Osteocyte (in vitro differentiated cells): ENCODE measurements around the gene CDK4. TPM values are rescaled to one million over a fixed set of nuclear protein-coding genes. Genes with fewer than 3 reads are reported as not detected.

Experiments
- DNase-seq: peaks from one replicate; pipeline ENCODE4 v3.0.0; 2021; ENCODE audit warnings: mixed read lengths; ENCODE audit not compliant: unreplicated experiment; ENCODE audit errors: extremely low spot score
- H3K27ac Mint-ChIP-seq: one replicate; pipeline ENCODE4 v1.8.0; 2021; ENCODE audit warnings: mild to moderate bottlenecking, mixed read lengths; ENCODE audit not compliant: unreplicated experiment
- H3K27me3 Mint-ChIP-seq: one replicate; pipeline ENCODE4 v1.8.0; 2021; ENCODE audit warnings: mixed read lengths; ENCODE audit not compliant: unreplicated experiment
- H3K36me3 Mint-ChIP-seq: one replicate; pipeline ENCODE4 v1.8.0; 2021; ENCODE audit warnings: mixed read lengths; ENCODE audit not compliant: unreplicated experiment
- H3K4me1 Mint-ChIP-seq: one replicate; pipeline ENCODE4 v1.8.0; 2021; ENCODE audit warnings: mixed read lengths; ENCODE audit not compliant: unreplicated experiment
- H3K4me3 Mint-ChIP-seq: one replicate; pipeline ENCODE4 v1.8.0; 2021; ENCODE audit warnings: mild to moderate bottlenecking, moderate library complexity, mixed read lengths; ENCODE audit not compliant: unreplicated experiment
- H3K9me3 Mint-ChIP-seq: one replicate; pipeline ENCODE4 v1.8.0; 2021; ENCODE audit warnings: mixed read lengths; ENCODE audit not compliant: unreplicated experiment
- CTCF ChIP-seq: fragments of 200-600 bp; sonication (generic); IDR thresholded peaks from 2 replicates; pipeline ENCODE4 v1.5.0; 2021; ENCODE audit warnings: antibody characterized with exemption, mild to moderate bottlenecking, moderate library complexity
- total RNA-seq: library from RNA; stranded (reverse); gene quantifications from 2 replicates; pipeline ENCODE4 v1.2.1, GENCODE V29; 2021

CDK4 gene
- total RNA-seq, 1 donor from 2014 or later = 142 TPM

GRCh38 chr12:57772429-57773322, 20.6 kb upstream of the CDK4 start, which contains the start of gene EEF1AKMT3:
TSS of gene EEF1AKMT3 (plus strand) at chr12:57772614. CDS start at chr12:57772725, 111 bp downstream.
- no peaks in the 10 kb centered on the region for H3K27me3 Mint-ChIP-seq
- peaks cover 17% of the 10 kb centered on the region for H3K36me3 Mint-ChIP-seq
- no peak for DNase-seq
- H3K27ac Mint-ChIP-seq = peak within 1 kb of the TSS; percentile 99
- H3K4me1 Mint-ChIP-seq = peaks cover 21% of the 10 kb centered on the region
- no peaks in the 10 kb centered on the region for H3K9me3 Mint-ChIP-seq
- TF ChIP-seq CTCF = no peak
- peak within 1 kb of the TSS; percentile 98 for H3K4me3 Mint-ChIP-seq

- Mint-ChIP-seq H3K36me3 (peaks cover 15% of the 10 kb centered on the region), H3K4me3 (peak within 1 kb of the TSS; percentile 98), H3K4me1 (peaks cover 22% of the 10 kb centered on the region), H3K27me3 (no peaks in the 10 kb centered on the region), H3K27ac (peak within 1 kb of the TSS; percentile 99), H3K9me3 (no peaks in the 10 kb centered on the region)
- DNase-seq = peak; percentile 97
- no peak for TF ChIP-seq CTCF
Observed at GRCh38 chr12:57771873-57772428, 19.8 kb upstream of the CDK4 start, which contains the start of gene METTL1. TSS of gene METTL1 (minus strand) at chr12:57772105. CDS start at chr12:57772083, 22 bp downstream.

GRCh38 chr12:57771236-57771872, 19.2 kb upstream of the CDK4 start:
- peak; percentile 91 for DNase-seq

GRCh38 chr12:57770734-57771133, 18.6 kb upstream of the CDK4 start:
- no peak for TF ChIP-seq CTCF
- Mint-ChIP-seq H3K4me1 (peaks cover 32% of the 10 kb centered on the region), H3K4me3 (peak overlapping the region; percentile 45), H3K27ac (no peak overlapping the region), H3K9me3 (no peaks in the 10 kb centered on the region), H3K36me3 (peaks cover 8% of the 10 kb centered on the region), H3K27me3 (peaks cover 7% of the 10 kb centered on the region)
- no peak for DNase-seq

More at GRCh38 chr12:57771236-57771872, 19.2 kb upstream of the CDK4 start:
- Mint-ChIP-seq H3K36me3 (peaks cover 15% of the 10 kb centered on the region), H3K27me3 (peaks cover 4% of the 10 kb centered on the region), H3K4me1 (peaks cover 28% of the 10 kb centered on the region), H3K27ac (peak overlapping the region; percentile 99), H3K4me3 (peak overlapping the region; percentile 98), H3K9me3 (no peaks in the 10 kb centered on the region)
- TF ChIP-seq CTCF = no peak
